Activated CD8-positive, alpha-beta T cell treated with anti-CD3 and anti-CD28 coated beads for 36 hours (primary cell): ENCODE results near the gene GKN2. TPM values are rescaled to one million over a fixed set of nuclear protein-coding genes. Genes with fewer than 3 reads are reported as not detected.

Source experiments
- ATAC-seq: fragments of 200-7000 bp; cut with Tn5 transposase; one replicate; pipeline ENCODE4 v1.10.0; 2021; ENCODE audit warnings: mild to moderate bottlenecking, moderate library complexity
- CTCF ChIA-PET: fragments of 350-600 bp; sonication (Branson Sonifier 250); formaldehyde crosslinking; loops from one replicate; lab custom pipeline; 2021; ENCODE audit warnings: antibody characterized with exemption; lab: Charles Lee
- POLR2A ChIA-PET: fragments of 350-600 bp; sonication (Branson Sonifier 250); formaldehyde crosslinking; loops from one replicate; lab custom pipeline; 2021; ENCODE audit warnings: antibody characterized with exemption; lab: Charles Lee
- DNase-seq: peaks from one replicate; pipeline ENCODE4 v3.0.0-alpha.2; 2020
- H3K27ac Mint-ChIP-seq: one replicate; pipeline ENCODE4 v1.8.0; 2021; ENCODE audit warnings: mild to moderate bottlenecking, mixed read lengths
- H3K27me3 Mint-ChIP-seq: one replicate; pipeline ENCODE4 v1.8.0; 2021; ENCODE audit warnings: mixed read lengths
- H3K36me3 Mint-ChIP-seq: one replicate; pipeline ENCODE4 v1.8.0; 2021; ENCODE audit warnings: low read depth, mixed read lengths
- H3K4me1 Mint-ChIP-seq: one replicate; pipeline ENCODE4 v1.8.0; 2021; ENCODE audit warnings: low read depth, mixed read lengths
- H3K4me3 Mint-ChIP-seq: one replicate; pipeline ENCODE4 v1.8.0; 2021; ENCODE audit warnings: mild to moderate bottlenecking, moderate library complexity, mixed read lengths
- H3K9me3 Mint-ChIP-seq: one replicate; pipeline ENCODE4 v1.8.0; 2021; ENCODE audit warnings: mixed read lengths
- intact Hi-C: fragments of 100-400 bp; cut with micrococcal nuclease; formaldehyde crosslinking; loops from one replicate; pipeline ENCODE4 v1.10.0; 2022
- total RNA-seq, 2 experiments: library from RNA; stranded (reverse); gene quantifications; one replicate each; pipeline ENCODE4 v1.2.3, GENCODE V29; 2021
- TF ChIP-seq, protein P1 (sequence below): fragments of 200-600 bp; IDR thresholded peaks from one replicate; pipeline ENCODE4 v1.8.0; 2022; ENCODE audit warnings: antibody characterized with exemption, mild to moderate bottlenecking

Gene GKN2, protein sequence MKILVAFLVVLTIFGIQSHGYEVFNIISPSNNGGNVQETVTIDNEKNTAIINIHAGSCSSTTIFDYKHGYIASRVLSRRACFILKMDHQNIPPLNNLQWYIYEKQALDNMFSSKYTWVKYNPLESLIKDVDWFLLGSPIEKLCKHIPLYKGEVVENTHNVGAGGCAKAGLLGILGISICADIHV
- not detected for total RNA-seq

DNA sequence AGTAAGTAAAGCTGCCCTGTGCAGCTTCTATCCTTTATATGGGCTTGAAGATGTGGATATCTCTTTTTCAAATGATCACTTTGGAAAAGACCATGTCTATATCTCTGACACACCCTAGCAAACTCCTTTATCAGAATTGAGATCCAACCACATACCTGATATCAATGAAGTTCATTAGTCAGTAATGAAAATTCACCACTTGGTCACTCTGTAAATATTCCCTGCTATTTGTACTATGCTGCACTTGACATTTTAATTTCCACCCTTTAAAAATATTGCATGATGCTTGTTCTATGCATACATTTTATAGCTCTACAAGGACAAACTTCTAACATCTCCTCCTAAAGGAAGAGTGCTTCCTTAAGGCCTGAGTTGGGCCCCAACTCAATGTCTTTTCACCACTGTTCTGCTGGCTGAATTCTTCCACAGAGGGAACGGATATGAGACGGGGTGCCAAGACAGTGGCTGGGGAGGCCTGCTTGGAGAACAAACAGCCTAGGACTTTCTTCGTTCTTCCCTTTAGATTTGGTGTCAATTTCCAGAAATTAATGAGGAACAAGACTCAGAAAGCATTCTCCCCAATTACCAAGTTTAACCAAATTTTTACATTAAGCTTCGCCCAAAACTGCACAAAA, at the start of gene GKN2:
GKN2 (minus strand) TSS at position 7 of the 635 bp plus-strand sequence. CDS start 32 bp downstream, outside the sequence.
- ChIA-PET CTCF (interaction anchor here (0.6 to 5.5 kb wide), 4 partner anchors 9 to 27 kb away, joined by 3 to 30 read pairs (median 4); no protein-coding TSS in a partner anchor), POLR2A (no interaction called here)
- no peak within 1 kb of the TSS for H3K27ac Mint-ChIP-seq
- intact Hi-C loops: no loop called here
- no peaks in the 10 kb centered on the region for H3K4me1 Mint-ChIP-seq
- H3K4me3 Mint-ChIP-seq: no peak within 1 kb of the TSS
- peaks cover 4% of the 10 kb centered on the region for H3K9me3 Mint-ChIP-seq
- ATAC-seq (no peak), DNase-seq (no peak)
- no peaks in the 10 kb centered on the region for H3K36me3 Mint-ChIP-seq
- peaks cover 5% of the 10 kb centered on the region for H3K27me3 Mint-ChIP-seq
- TF ChIP-seq, protein P1, sequence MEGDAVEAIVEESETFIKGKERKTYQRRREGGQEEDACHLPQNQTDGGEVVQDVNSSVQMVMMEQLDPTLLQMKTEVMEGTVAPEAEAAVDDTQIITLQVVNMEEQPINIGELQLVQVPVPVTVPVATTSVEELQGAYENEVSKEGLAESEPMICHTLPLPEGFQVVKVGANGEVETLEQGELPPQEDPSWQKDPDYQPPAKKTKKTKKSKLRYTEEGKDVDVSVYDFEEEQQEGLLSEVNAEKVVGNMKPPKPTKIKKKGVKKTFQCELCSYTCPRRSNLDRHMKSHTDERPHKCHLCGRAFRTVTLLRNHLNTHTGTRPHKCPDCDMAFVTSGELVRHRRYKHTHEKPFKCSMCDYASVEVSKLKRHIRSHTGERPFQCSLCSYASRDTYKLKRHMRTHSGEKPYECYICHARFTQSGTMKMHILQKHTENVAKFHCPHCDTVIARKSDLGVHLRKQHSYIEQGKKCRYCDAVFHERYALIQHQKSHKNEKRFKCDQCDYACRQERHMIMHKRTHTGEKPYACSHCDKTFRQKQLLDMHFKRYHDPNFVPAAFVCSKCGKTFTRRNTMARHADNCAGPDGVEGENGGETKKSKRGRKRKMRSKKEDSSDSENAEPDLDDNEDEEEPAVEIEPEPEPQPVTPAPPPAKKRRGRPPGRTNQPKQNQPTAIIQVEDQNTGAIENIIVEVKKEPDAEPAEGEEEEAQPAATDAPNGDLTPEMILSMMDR: no peak

GRCh38 chr2:69001879-69002278, 49.2 kb upstream of the GKN2 start:
- H3K9me3 Mint-ChIP-seq: no peaks in the 10 kb centered on the region
- no peak overlapping the region for H3K27ac Mint-ChIP-seq
- no peaks in the 10 kb centered on the region for H3K36me3 Mint-ChIP-seq
- H3K27me3 Mint-ChIP-seq: peaks cover 27% of the 10 kb centered on the region
- TF ChIP-seq, protein P1: no peak
- ChIA-PET CTCF (interaction anchor here (2.9 kb wide), 1 partner anchor 59 kb away, joined by 13 read pairs; no protein-coding TSS in a partner anchor), POLR2A (no interaction called here)
- no peak overlapping the region for H3K4me3 Mint-ChIP-seq
- intact Hi-C loops: no loop called here
- H3K4me1 Mint-ChIP-seq: no peaks in the 10 kb centered on the region
- ATAC-seq (no peak), DNase-seq (no peak)

GRCh38 chr2:68997401-68997800, 44.7 kb upstream of the GKN2 start:
- H3K9me3 Mint-ChIP-seq: no peaks in the 10 kb centered on the region
- H3K27ac Mint-ChIP-seq: no peak overlapping the region
- TF ChIP-seq, protein P1: no peak
- H3K4me1 Mint-ChIP-seq: no peaks in the 10 kb centered on the region
- CTCF ChIA-PET: interaction anchor here (1.1 to 1.2 kb wide), 2 partner anchors 54 to 72 kb away, joined by 4 to 5 read pairs; no protein-coding TSS in a partner anchor
- peaks cover 22% of the 10 kb centered on the region for H3K27me3 Mint-ChIP-seq
- H3K36me3 Mint-ChIP-seq: no peaks in the 10 kb centered on the region
- intact Hi-C loops: no loop called here
- no peak for ATAC-seq
- no peak for DNase-seq
- H3K4me3 Mint-ChIP-seq: no peak overlapping the region
- POLR2A ChIA-PET: no interaction called here

DNA sequence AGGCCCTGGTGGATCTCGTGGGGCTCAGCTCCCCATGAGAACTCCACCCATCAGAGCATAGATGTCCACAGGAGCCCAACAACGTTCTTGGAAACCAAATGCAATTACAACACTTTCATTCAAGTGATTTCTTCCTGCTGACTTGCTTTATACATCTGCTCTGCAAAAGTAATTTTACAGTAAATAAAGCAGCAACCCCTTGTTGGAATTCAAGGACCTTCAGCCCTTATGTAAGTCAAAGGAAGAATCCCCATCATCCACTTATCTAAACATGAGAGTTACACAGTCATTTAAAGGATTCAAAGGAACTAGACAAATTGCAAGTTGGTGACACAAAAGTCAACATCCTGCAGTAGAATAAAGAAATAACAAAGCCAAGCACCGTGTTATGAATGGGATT, 43.2 kb upstream of the GKN2 start:
- Mint-ChIP-seq H3K36me3 (no peaks in the 10 kb centered on the region), H3K9me3 (no peaks in the 10 kb centered on the region), H3K4me3 (no peak overlapping the region), H3K27me3 (peaks cover 19% of the 10 kb centered on the region), H3K27ac (no peak overlapping the region), H3K4me1 (no peaks in the 10 kb centered on the region)
- ATAC-seq (no peak), DNase-seq (no peak)
- intact Hi-C loops: no loop called here
- CTCF ChIA-PET: no interaction called here
- TF ChIP-seq, protein P1: no peak
- POLR2A ChIA-PET: interaction anchor here (0.8 kb wide), 1 partner anchor 165 kb away, joined by 3 read pairs; no protein-coding TSS in a partner anchor

- Mint-ChIP-seq H3K27me3 (peaks cover 18% of the 10 kb centered on the region), H3K36me3 (no peaks in the 10 kb centered on the region), H3K4me3 (no peak overlapping the region), H3K27ac (no peak overlapping the region), H3K4me1 (no peaks in the 10 kb centered on the region), H3K9me3 (no peaks in the 10 kb centered on the region)
- POLR2A ChIA-PET: no interaction called here
- intact Hi-C loops: no loop called here
- DNase-seq (no peak), ATAC-seq (no peak)
- CTCF ChIA-PET: no interaction called here
- TF ChIP-seq, protein P1: no peak
Observed at GRCh38 chr2:68994864-68995263, 42.2 kb upstream of the GKN2 start.
